ENCODE measurements around the gene TMEM63B.
"Not testable (repeated sequence)": the region's sequence is repeated elsewhere in the genome, so short reads cannot be mapped to it uniquely, and the experiment has no call there.

TMEM63B gene

DNA sequence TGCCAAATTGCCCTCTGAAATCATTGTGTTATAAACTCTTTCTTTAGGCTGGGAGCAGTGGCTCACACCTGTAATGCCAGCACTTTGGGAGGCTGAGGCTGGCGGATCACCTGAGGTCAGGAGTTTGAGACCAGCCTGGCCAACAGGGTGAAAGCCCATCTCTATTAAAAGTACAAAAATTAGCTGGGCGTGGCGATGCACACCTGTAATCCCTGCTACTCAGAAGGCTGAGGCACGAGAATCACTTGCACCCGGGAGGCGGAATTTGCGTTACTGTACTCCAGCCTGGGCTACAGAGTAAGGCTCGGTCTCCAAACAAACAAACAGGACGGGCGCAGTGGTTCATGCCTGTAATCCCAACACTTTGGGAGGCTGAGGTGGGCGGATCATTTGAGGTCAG lies 69.0 kb downstream of the TMEM63B start:
- DNase-seq = not testable (repeated sequence)

DNA sequence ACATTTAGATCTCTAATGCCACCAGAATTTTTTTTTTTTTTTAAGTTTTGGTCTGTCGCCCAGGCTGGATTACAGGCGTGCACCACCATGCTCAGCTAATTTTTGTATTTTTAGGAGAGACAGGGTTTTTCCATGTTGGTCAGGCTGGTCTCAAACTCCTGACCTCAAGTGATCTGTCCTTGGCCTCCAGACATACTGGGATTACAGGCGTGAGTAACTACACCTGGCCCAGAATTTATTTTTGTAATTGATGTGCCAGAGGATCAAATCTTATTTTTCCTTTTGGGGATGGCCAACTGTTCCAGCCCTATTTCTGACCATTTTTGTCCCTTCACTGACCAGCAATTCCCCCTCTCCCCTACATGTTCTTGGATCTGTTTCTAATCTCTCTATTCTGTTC lies 71.3 kb downstream of the TMEM63B start:
- no peak for DNase-seq

GRCh38 chr6:44199883-44200282 lies 72.5 kb downstream of the TMEM63B start:
- no peak for DNase-seq

DNA sequence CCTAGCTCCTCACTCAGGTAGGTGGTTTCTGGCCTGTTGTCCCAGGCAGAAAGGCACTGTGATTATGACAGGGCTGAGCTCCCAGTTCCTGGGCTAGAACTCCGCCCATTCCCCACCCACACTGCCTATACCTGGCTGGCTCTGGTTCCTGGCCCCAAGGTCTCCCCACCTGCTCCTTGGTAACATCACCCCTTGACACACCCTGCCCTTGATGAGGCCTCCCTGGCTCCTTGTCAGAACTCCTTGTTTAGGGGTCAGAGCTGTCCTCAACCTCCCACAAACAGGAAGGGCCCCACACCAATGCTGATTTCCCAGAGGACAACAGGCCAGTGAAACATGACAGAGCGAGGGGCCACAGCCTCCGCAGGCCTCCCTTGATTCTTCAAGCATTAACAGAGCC lies 73.8 kb downstream of the TMEM63B start:
- DNase-seq = no peak

DNA sequence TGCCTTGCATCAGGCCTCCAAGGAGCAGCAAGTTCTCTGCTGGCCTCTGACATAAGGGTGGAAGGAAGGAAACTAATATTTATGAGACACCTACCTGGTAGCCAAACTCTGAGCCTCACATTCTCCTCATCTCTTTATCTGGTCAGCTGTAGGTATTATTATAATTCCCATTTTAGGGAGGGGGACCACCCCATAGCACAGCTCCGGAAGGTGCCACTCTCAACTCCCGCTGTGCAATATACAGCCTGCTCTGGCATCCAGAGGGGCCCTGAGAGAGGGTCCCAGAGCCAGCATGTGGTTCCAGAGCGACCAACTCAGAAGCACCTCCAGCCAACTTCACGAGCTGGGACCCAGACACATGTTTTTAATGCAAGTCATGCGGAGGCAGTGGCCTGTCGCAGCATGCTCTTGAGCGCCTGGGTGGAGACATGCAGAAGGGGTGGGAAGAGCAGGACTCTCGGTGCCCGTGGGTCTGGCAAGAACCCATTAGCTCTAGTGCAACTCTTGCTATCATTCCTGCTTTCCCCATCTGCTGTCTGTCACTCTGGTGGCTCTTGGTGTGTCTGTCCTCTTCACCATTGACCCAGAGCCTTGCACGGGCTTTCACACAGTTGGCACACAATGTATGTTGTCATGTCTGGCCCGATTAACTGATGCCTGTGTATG lies 74.4 kb downstream of the TMEM63B start:
- no peak for DNase-seq

- DNase-seq = no peak
Observed at GRCh38 chr6:44202332-44202971, 75.1 kb downstream of the TMEM63B start.

GRCh38 chr6:44202972-44203750 lies 75.8 kb downstream of the TMEM63B start:
- DNase-seq = no peak

DNA sequence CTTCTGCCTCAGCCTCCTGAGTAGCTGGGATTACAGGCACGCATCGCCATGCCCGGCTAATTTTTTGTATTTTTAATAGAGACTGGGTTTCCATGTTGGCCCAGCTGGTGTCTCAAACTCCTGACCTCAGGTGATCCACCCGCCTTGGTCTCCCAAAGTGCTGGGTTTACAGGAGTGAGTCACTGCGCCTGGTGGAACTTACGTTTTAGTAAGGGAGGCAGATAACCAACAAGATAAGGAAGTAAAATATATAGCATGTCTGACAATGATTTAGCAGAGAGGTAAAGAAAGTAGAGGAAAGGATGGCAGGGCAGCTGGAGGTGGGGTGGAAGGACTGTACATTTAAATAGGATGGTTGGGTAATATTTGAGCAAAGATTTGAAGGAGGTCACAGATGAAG lies 76.6 kb downstream of the TMEM63B start:
- DNase-seq = no peak

Data from activated CD4-positive, alpha-beta T cell treated with anti-CD3 and anti-CD28 coated beads, Interleukin-2, amount 50 U/mL, for 1 hour (primary cell).